Measurements from ENCODE around the gene C1orf87. TPM values are rescaled to one million over a fixed set of nuclear protein-coding genes. Genes with fewer than 3 reads are reported as not detected.

The C1orf87 gene
- total RNA-seq, 1 donor from 2014 or later, result 0.17 TPM

DNA sequence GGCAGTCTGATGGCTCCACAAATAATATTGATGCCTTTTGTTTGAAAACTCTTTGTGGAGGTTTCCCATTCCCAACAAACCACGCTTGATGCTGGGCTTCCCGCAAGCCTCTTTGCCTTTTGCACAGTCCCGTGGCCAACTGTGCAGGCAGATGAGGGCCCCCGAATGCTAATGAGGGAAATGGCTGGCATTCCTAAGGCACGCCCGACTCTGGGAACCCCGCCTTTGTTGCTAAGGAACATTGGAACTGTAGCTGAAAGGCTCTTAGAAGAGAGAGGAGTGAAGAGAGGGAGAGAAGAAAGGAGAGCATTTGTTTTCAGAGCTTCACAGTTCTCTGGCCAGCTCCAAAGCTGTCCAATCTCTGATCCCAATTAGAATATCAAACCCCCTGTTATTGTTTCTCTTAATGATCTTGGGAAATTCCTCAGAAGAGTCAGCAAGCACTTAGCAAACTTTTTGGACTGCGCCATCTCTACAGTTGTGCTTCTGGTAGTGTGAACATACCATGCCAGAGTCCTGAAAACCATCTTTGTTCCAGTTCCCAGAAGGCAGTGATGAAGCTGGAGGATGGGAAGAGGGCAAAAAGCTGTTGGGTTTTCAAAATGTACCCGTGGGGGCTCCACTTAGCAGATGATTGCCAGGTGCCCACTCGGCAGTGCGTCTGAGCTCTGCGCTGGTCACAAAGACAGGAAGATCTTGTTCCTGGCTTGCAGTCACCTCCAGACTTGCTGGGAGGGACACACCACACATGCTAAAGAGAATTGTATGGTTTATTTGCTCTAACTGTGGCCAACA is 86.9 kb downstream of the C1orf87 start:
- TF ChIP-seq, protein P1, sequence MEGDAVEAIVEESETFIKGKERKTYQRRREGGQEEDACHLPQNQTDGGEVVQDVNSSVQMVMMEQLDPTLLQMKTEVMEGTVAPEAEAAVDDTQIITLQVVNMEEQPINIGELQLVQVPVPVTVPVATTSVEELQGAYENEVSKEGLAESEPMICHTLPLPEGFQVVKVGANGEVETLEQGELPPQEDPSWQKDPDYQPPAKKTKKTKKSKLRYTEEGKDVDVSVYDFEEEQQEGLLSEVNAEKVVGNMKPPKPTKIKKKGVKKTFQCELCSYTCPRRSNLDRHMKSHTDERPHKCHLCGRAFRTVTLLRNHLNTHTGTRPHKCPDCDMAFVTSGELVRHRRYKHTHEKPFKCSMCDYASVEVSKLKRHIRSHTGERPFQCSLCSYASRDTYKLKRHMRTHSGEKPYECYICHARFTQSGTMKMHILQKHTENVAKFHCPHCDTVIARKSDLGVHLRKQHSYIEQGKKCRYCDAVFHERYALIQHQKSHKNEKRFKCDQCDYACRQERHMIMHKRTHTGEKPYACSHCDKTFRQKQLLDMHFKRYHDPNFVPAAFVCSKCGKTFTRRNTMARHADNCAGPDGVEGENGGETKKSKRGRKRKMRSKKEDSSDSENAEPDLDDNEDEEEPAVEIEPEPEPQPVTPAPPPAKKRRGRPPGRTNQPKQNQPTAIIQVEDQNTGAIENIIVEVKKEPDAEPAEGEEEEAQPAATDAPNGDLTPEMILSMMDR (conservative IDR thresholded peaks at IDR 0.05; ENCODE audit: low read depth, low read length), result no peak
- no peak overlapping the region for H3K4me3 ChIP-seq (ENCODE audit: low read depth, low read length)
- DNase-seq (ENCODE audit: low read depth), result no peak

DNA sequence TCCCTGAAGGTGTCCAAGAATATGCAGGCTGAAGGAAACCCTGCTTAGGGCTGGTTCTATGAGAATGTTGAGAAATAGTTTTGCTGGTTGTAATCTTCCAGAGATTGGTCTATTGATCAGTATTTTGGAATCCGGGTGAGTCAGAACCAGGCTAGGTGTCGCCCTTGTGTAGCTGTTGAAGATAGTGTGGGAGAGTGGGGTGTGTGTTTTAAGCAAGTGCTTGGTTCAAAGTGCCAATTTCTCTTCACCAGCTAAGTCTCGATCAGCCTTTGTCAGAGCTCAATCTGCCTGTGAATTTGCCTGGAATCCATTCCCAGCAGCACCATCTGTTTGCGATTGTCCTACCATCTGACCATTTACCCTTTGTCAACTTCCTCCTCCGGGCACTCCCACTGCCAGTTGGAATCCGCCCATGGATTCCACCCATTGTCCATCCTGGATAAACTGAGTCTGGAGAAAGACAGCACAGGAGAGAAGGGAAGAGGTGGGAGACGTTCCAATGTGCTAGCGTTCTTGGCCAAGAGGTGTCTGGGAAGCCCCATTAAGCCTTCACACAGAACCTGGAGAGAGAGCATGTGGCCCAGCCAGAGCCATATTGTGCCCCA is 87.6 kb downstream of the C1orf87 start:
- TF ChIP-seq, protein P1 (conservative IDR thresholded peaks at IDR 0.05; ENCODE audit: low read depth, low read length), result no peak

DNA sequence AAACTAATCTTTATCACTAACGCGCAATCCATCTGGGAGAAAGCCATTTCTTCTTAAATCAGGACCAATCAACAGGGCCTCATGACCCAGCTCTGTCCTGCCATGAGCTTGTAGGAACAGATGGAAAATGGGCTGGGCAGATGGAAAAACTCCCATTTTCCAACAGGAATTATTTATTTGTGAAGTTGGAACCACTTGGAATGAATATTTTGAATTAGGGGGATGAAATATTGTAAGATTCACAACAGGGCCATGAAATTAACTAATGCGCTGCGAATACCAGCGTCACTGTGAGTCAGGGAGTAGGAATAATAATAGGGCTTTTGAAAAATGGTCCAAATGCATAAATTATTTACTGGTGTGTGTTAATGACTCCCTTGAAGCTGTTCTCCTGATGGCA is 93.9 kb downstream of the C1orf87 start:
- no peak overlapping the region for H3K4me3 ChIP-seq (ENCODE audit: low read depth, low read length)
- TF ChIP-seq, protein P1 (conservative IDR thresholded peaks at IDR 0.05; ENCODE audit: low read depth, low read length), result no peak
- no peak for DNase-seq (ENCODE audit: low read depth)

More for the DNA sequence above, 87.6 kb downstream of the C1orf87 start:
- DNase-seq (ENCODE audit: low read depth), result no peak
- no peak overlapping the region for H3K4me3 ChIP-seq (ENCODE audit: low read depth, low read length)

DNA sequence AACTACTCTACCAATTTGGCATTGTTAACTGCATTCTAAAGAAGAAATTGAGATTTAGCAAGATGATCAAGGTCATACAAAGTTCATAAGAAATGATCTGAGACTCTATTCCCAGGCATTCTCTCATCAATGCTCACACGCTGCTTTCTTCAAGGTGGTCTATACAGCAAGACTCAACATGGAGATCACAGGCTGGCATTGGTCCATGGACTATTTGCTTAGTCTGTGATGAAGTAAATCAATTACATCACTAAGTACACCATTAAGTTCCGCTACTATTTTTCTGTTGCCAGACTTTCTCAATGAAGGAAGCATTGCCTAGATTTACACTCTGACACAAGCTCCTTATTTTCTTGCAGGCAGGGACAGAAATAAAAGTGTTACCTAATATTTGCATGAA is 95.1 kb downstream of the C1orf87 start:
- DNase-seq (ENCODE audit: low read depth), result no peak
- TF ChIP-seq, protein P1 (conservative IDR thresholded peaks at IDR 0.05; ENCODE audit: low read depth, low read length), result no peak

DNA sequence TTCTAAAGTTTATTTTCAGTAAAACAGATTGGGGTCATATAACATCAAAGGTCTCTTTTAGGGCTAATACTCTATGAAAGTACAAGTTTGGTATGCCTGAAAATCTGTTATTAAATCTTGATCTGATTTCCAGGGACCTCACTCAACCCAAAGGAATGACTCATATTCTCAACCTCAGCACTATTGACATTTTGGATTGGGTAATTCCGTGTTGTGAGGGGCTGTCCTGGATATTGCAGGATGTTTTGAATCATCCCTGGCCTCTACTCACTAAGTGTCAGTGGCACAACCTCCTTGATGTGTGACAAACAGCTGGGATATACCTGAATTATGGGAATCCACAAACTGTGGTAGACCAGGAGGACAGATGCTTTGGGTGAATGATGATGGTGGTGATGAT is 95.5 kb downstream of the C1orf87 start:
- no peak for DNase-seq (ENCODE audit: low read depth)
- no peak overlapping the region for H3K4me3 ChIP-seq (ENCODE audit: low read depth, low read length)
- TF ChIP-seq, protein P1 (conservative IDR thresholded peaks at IDR 0.05; ENCODE audit: low read depth, low read length), result no peak

More for the DNA sequence above, 95.1 kb downstream of the C1orf87 start:
- no peak overlapping the region for H3K4me3 ChIP-seq (ENCODE audit: low read depth, low read length)

DNA sequence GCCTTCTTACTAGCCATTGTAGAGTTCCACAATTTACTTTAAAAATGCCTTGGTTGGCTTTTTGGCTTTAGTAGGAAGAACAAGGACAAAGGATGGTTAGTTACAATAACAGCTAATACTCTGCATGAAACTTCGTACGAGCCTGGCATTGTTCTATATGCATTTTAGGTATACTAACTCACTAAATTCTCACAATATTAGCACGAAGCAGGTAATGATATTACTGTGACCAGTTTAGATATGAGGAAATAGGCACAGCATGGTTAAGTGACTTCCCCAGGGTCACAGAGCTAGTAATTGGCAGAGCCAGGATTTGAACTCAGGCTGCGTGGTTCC is 96.5 kb downstream of the C1orf87 start:
- H3K4me3 ChIP-seq (ENCODE audit: low read depth, low read length), result no peak overlapping the region
- DNase-seq (ENCODE audit: low read depth), result no peak
- TF ChIP-seq, protein P1 (conservative IDR thresholded peaks at IDR 0.05; ENCODE audit: low read depth, low read length), result no peak

Measured in epithelial cell of proximal tubule (primary cell).